ENCODE measurements around the gene CHDH.

CHDH gene

DNA sequence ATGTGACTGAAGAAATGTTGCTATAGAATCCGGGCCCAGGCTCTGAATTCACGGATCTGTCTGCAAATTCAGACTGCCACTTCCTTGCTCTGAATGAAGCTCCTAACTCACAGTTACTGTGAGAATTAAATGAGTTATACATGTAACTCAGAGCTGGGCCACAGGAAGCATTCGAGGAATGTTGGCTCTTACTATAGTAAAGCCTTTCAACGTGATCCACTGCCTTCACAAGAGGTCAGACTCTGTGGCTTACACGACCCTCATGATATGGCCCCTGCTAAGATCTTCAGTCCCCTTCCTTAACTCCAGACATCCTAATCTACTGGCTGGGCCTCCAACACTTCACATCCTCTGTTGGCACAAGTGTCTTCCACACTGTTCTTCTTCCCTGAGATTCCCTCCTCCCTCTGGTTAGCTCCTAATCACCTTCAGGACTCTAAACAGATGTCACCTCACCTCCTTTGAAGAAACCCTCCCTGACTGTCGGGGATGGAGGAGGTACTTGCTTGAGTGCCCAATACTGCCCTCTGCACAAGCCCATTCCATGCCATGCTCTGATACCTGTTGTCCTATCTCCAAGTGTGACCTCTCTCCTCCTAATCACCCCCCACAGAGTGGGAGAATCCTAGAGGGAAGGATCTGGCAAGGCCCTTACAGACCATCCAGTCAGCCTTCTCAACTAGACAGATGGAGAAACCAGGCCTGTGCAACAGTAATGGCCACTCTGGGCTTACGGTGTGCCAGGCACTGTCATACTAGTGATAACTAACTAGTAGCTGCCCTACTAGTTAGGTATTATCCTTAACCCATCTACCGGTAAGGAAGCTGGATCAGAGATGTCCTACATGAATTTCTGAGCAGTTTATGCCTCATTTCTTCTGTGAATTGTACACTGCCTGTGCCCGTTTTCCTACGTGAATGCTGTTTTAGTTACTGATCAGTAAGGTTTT, 34.5 kb upstream of the CHDH start:
- peak overlapping the region; percentile 89 to 92 for H3K4me3 ChIP-seq (ENCODE audit: low read depth in 1 of 2, low read length in 1 of 2)
- H3K4me1 ChIP-seq (ENCODE audit: control insufficient read depth in 1 of 2, insufficient read depth in 1 of 2, low read depth in 1 of 2, low read length in 1 of 2): peaks cover 14% of the 10 kb centered on the region in 2 experiments
- H3K27me3 ChIP-seq: no peaks in the 10 kb centered on the region
- TF ChIP-seq CTCF (IDR thresholded peaks at IDR 0.05): no peak
- H3K36me3 ChIP-seq: peaks cover 64% of the 10 kb centered on the region
- H3K27ac ChIP-seq: no peak overlapping the region
- H3K9me3 ChIP-seq: no peaks in the 10 kb centered on the region

GRCh38 chr3:53865732-53866499, 19.7 kb upstream of the CHDH start:
- no peaks in the 10 kb centered on the region for H3K27me3 ChIP-seq
- peaks cover 97% of the 10 kb centered on the region for H3K36me3 ChIP-seq
- H3K4me3 ChIP-seq (ENCODE audit: low read depth in 1 of 2, low read length in 1 of 2): no peak overlapping the region
- no peaks in the 10 kb centered on the region for H3K9me3 ChIP-seq
- no peak for TF ChIP-seq CTCF (IDR thresholded peaks at IDR 0.05)
- no peak overlapping the region for H3K27ac ChIP-seq
- no peaks in the 10 kb centered on the region for H3K4me1 ChIP-seq (ENCODE audit: control insufficient read depth in 1 of 2, insufficient read depth in 1 of 2, low read depth in 1 of 2, low read length in 1 of 2)

GRCh38 chr3:53863145-53863544, 16.9 kb upstream of the CHDH start:
- Histone ChIP-seq H3K27me3 (no peaks in the 10 kb centered on the region), H3K9me3 (no peaks in the 10 kb centered on the region), H3K36me3 (peaks cover 87% of the 10 kb centered on the region), H3K27ac (no peak overlapping the region), H3K4me3 (ENCODE audit: low read depth in 1 of 2, low read length in 1 of 2) (no peak overlapping the region), H3K4me1 (ENCODE audit: control insufficient read depth in 1 of 2, insufficient read depth in 1 of 2, low read depth in 1 of 2, low read length in 1 of 2) (no peaks in the 10 kb centered on the region)
- no peak for TF ChIP-seq CTCF (IDR thresholded peaks at IDR 0.05)

DNA sequence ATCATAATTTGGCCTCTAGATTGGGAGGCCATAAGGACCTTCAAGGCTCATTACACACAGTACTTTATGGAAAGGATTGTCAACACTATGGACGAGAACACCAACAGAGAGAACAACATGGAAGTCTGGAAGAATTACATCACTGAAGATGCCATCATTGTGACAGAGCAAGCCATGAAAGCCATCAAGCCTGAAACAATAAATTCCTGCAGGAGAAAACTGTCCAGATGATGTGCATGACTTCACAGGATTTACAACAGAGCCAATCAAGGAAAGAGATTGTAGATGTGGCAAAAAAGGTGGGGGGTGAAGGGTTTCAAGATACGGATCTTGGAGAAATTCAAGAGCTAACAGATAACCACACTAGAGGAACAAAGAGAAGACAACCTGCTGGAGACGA, 16.0 kb upstream of the CHDH start:
- H3K36me3 ChIP-seq: peaks cover 79% of the 10 kb centered on the region
- TF ChIP-seq CTCF (IDR thresholded peaks at IDR 0.05): no peak
- no peaks in the 10 kb centered on the region for H3K27me3 ChIP-seq
- H3K4me1 ChIP-seq (ENCODE audit: control insufficient read depth in 1 of 2, insufficient read depth in 1 of 2, low read depth in 1 of 2, low read length in 1 of 2): no peaks in the 10 kb centered on the region
- H3K9me3 ChIP-seq: no peaks in the 10 kb centered on the region
- H3K4me3 ChIP-seq (ENCODE audit: low read depth in 1 of 2, low read length in 1 of 2): no peak overlapping the region
- no peak overlapping the region for H3K27ac ChIP-seq

- Histone ChIP-seq H3K9me3 (no peaks in the 10 kb centered on the region), H3K4me1 (ENCODE audit: control insufficient read depth in 1 of 2, insufficient read depth in 1 of 2, low read depth in 1 of 2, low read length in 1 of 2) (no peaks in the 10 kb centered on the region), H3K36me3 (peaks cover 60% of the 10 kb centered on the region), H3K27me3 (peaks cover 12% of the 10 kb centered on the region), H3K27ac (no peak overlapping the region), H3K4me3 (ENCODE audit: low read depth in 1 of 2, low read length in 1 of 2) (no peak overlapping the region)
- TF ChIP-seq CTCF (IDR thresholded peaks at IDR 0.05): no peak
These were observed 14.0 kb upstream of the CHDH start for GRCh38 chr3:53860196-53860595.

Data from neutrophil (primary cell).